SW 1271 (cell line): ENCODE results near the gene DENND2C.

Experiments
- DNase-seq, 2 experiments: peaks; one replicate each; lab custom pipeline; 2025; lab: John Stamatoyannopoulos, UW

The DENND2C gene

GRCh38 chr1:114685851-114686250 lies 16.0 kb upstream of the DENND2C start:
- DNase-seq: no peak

- no peak for DNase-seq
These were observed 7.8 kb upstream of the DENND2C start for GRCh38 chr1:114677691-114678090.

GRCh38 chr1:114676115-114676514 lies 6.3 kb upstream of the DENND2C start:
- DNase-seq: no peak

- no peak for DNase-seq
These were observed 2.1 kb upstream of the DENND2C start for GRCh38 chr1:114671939-114672275.

- peak in 1 of 2 experiments; percentile 18 for DNase-seq
These were observed 1.4 kb upstream of the DENND2C start for GRCh38 chr1:114671011-114671938.

GRCh38 chr1:114670083-114671010 lies 498 bp upstream of the DENND2C start:
- peak; percentile 60 to 77 for DNase-seq

GRCh38 chr1:114668784-114669561 lies 876 bp downstream of the DENND2C start:
- DNase-seq: no peak

- no peak for DNase-seq
These were observed 1.5 kb downstream of the DENND2C start for GRCh38 chr1:114668373-114668772.

- no peak for DNase-seq
These were observed 2.9 kb downstream of the DENND2C start for GRCh38 chr1:114666954-114667353.

GRCh38 chr1:114660238-114660637 lies 9.6 kb downstream of the DENND2C start:
- no peak for DNase-seq

- no peak for DNase-seq
These were observed 18.0 kb downstream of the DENND2C start for GRCh38 chr1:114651893-114652292.

- no peak for DNase-seq
These were observed 21.3 kb downstream of the DENND2C start for GRCh38 chr1:114648503-114648902.

- no peak for DNase-seq
These were observed 28.5 kb downstream of the DENND2C start for GRCh38 chr1:114641377-114641776.

GRCh38 chr1:114638910-114639309 lies 30.9 kb downstream of the DENND2C start:
- no peak for DNase-seq

GRCh38 chr1:114632427-114632826 lies 37.4 kb downstream of the DENND2C start:
- DNase-seq: no peak

GRCh38 chr1:114627107-114627506 lies 42.7 kb downstream of the DENND2C start:
- no peak for DNase-seq

- DNase-seq: no peak
These were observed 46.5 kb downstream of the DENND2C start for GRCh38 chr1:114623364-114623763.

GRCh38 chr1:114620419-114620818 lies 49.4 kb downstream of the DENND2C start:
- no peak for DNase-seq

- DNase-seq: no peak
These were observed 51.2 kb downstream of the DENND2C start for GRCh38 chr1:114618606-114619005.

- no peak for DNase-seq
These were observed 59.2 kb downstream of the DENND2C start for GRCh38 chr1:114610546-114611245.

- no peak for DNase-seq
These were observed 60.0 kb downstream of the DENND2C start for GRCh38 chr1:114609826-114610225.
